ENCODE results near the gene STK35.
"Not testable (repeated sequence)": the region's sequence is repeated elsewhere in the genome, so short reads cannot be mapped to it uniquely, and the experiment has no call there.

STK35 gene

DNA sequence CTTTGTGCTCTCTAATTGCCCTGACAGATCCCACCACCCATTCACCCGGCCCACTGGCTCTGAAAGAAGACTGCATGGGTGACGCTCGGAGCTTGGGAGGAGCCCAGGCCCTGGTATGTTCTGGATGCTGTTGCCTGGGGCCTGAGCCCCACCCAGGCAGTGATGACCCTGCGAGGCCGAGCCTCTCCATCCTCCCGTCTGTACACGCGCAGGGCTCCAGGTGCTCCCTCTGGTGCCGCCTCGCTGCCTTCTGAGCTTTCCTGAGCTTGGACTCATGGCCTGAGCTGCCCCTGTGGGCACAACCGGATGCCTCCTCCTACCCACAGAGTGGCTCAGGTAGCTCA, 61.2 kb downstream of the STK35 start:
- no peak for DNase-seq (ENCODE audit: low read depth)

DNA sequence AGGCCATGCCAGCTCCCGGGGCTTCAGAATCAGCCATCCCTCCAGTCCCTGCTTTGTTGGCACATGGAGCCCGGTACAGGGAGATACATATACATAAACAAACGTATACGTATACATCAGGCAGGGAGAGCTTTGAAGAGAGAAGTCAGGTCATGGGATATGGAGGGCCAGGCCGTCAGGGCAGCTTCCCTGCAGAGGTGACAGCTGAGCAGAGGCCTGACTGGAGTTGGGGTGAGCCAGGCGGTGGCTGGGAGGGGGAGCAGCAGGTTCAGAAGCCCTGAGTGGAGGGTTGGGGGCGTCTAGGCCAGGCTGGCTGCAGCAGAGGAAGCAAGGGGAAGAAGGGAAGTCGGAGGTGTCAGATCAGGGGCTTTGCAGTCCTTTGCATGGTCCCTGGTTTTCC, 61.7 kb downstream of the STK35 start:
- DNase-seq (ENCODE audit: low read depth) = no peak

DNA sequence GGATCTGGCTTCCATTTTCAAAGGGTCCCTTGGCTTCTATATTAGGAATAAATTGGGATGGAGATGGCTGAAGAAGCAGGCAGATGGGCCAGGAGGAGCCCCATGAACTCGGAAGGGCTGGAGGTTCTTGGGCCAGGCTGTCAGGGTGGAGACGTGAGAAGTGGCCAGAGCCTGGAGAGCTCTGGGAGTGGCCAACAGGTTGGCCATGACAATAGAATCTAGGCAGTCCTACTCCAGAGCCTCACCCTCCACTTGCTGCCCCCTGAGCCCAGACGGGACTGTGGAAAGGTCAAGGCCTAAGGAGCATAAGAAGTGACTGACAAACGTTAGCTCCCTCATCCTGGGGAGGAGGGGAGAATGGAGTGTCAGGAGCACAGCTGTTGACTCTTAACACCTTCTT, 62.1 kb downstream of the STK35 start:
- DNase-seq (ENCODE audit: low read depth) = no peak

DNA sequence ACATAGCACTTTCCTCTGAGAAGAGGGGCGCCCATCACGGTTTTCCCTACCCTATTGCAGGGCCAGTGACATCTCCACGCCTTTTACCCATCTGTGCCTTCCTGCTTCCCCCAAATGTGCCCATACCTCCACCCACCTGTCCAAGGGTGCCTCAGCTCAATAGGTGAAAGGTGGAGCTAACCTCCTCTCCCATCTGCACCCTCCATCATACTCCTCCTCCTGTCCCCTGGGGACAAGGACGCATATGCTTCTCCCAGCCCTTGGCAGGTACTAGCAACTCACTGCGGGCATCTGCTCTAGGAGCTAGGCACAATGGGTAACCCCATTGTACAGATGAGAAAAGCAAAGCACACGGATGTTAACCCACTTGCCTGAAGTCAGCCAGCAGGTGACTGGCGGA, 62.8 kb downstream of the STK35 start:
- no peak for DNase-seq (ENCODE audit: low read depth)

DNA sequence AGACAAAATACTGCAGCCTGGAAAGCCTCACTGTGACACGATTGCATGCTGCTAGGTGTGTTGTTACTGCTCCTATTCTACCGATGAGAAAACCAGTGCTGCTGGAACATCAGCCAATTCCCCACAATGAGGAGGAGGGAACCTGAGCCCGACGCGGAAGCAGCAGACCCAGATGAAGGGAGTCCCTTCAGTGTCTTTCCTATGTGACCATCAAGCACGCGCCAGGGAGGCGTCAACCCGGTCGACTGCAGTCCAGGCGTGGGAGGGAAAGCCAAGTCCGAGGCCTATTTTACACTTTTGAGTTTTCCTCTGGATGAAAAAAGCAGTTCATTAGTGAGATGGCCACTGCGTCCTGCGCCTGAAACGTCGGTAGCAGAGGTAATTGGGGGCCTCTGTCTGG, 63.3 kb downstream of the STK35 start:
- DNase-seq (ENCODE audit: low read depth) = no peak

DNA sequence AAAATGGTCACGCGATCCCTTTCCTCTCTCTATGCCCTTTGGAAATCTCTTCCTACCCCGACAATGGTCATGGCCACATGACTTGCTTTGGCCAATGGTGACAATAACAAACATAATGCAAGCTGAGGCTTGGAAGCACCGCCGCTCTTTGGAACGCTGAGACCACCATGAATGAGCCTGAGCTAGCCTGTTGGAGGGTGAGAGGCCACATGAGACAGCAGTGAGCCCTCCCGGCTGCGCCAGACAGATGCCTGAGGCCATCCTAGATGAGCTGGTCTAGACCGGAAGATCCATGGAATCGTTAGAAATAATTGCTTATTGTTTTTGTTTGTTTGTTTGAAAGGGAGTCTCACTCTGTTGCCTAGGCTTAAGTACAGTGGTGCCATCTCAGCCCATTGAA, 64.2 kb downstream of the STK35 start:
- DNase-seq (ENCODE audit: low read depth) = no peak

DNA sequence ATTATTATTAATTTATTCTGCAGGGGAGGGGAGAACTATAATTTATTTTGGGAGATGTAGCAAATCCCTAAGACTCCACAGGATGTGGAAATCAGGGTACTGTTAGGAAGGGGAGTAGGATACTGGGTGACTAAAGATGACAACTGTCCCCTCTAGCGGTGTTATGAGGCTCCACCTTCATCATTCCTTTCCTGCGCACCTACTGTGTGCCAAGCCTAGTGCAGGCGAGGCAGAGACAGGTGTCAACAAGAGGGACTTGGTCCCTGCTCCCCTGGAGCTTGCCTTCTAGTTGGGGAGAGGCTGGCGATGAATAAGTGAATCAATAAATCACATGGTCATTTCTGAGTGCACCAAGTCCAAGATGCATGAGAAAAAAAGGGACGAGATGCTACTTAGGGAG, 65.5 kb downstream of the STK35 start:
- DNase-seq (ENCODE audit: low read depth) = no peak

DNA sequence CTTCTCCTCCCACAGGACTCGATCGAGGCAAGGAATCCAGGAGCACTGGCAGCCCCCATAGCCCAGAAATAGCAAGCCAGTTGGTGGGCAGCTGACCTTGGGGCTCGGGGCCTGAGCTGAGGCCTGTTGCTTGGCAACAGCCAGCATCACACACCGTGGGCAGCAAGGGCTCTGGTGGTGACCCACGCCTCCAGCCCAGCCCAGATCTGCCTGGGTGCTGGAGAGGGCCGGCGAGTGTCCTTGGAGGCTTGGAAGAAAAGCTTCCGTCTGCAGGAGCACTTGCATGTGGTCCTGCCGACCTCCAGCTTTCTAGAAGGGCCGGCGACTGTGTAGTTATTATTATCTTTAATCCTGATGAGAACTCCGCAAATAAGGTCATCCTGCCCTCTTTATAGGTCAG, 67.3 kb downstream of the STK35 start:
- no peak for DNase-seq (ENCODE audit: low read depth)

DNA sequence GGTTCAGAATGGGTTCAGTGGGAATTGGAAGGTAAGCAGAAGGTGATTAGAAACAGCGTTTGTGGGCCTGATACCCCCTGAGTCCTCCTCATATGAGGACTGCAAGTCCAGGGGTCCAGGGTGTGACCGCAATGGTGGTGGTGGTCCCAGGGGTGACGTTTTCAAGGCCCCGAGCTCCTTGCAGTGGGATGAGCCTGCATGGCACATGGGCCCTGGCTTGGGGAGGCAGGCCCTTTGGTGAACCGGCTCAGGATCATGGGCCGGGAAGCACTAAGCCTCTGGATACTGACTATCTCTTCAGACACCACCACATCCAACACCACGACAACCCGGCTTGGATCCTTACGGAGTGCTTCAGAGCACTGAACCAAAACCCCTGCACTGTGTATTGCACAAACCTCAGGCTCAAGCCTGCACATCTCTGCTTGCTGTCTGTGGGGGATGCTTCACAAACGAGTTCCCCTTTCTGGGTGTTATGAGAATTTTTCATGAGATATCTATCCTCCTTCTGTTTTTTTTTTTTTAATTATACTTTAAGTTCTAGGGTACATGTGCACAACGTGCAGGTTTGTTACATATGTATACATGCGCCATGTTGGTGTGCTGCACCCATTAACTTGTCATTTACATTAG, 67.9 kb downstream of the STK35 start:
- no peak for DNase-seq (ENCODE audit: low read depth)

DNA sequence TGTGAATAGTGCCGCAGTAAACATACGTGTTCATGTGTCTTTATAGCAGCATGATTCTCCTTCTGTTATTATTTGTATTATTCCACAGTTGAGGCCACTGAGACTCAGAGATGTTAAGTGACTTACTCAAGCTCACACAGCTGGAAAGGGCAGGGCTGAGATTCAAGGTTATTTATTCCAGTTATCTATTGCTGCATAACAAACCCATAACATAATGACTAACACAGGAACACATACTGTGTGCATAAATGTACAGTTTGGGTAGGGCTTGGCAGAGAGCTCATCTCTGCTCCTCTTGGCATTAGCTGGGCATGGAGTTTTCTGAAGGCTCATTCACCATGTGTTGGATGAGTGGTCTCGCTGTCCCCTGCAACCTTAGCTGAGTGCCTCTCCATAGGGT, 68.8 kb downstream of the STK35 start:
- no peak for DNase-seq (ENCODE audit: low read depth)

DNA sequence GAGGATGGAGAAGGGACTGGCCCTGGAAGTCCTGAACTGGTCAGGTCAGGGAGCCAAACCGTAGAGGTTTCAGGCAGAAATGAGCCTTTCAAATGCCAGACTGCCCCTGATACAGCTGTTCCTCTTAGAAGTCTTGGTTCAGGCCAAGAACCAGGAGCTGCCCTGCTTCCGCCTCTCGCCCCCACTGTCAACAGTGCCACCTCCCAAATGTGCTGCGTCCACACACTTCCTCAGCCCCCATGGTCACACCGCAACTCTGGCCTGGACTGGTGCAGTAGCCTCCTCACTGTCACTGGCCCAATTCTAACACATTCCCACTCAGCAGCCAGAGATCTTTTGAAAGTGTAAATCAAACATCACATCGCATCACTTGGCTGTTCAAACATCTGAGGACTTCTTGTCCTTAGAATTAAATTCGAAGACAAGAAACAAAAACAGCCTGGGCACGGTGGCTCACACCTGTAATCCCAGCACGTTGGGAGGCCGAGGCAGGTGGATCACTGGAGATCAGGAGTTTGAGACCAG, 69.7 kb downstream of the STK35 start:
- DNase-seq (ENCODE audit: low read depth) = no peak

DNA sequence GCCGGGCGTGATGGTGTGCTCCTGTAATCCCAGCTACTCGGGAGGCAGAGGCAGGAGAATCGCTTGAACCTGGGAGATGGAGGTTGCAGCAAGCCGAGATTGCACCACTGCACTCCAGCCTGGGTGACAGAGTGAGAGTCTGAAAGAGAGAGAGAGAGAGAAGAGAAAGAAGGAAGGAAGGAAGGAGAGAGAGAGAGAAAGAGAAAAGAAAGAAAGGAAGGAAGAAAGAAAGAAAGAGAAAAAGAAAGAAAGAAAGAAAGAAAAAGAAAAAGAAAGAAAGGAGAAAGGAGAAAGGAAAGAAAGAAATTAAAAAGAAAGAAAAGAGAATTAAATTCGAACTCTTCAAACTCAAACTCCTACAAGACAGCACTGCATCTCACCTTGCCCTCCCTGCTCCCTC, 70.2 kb downstream of the STK35 start:
- DNase-seq (ENCODE audit: low read depth) = not testable (repeated sequence)

DNA sequence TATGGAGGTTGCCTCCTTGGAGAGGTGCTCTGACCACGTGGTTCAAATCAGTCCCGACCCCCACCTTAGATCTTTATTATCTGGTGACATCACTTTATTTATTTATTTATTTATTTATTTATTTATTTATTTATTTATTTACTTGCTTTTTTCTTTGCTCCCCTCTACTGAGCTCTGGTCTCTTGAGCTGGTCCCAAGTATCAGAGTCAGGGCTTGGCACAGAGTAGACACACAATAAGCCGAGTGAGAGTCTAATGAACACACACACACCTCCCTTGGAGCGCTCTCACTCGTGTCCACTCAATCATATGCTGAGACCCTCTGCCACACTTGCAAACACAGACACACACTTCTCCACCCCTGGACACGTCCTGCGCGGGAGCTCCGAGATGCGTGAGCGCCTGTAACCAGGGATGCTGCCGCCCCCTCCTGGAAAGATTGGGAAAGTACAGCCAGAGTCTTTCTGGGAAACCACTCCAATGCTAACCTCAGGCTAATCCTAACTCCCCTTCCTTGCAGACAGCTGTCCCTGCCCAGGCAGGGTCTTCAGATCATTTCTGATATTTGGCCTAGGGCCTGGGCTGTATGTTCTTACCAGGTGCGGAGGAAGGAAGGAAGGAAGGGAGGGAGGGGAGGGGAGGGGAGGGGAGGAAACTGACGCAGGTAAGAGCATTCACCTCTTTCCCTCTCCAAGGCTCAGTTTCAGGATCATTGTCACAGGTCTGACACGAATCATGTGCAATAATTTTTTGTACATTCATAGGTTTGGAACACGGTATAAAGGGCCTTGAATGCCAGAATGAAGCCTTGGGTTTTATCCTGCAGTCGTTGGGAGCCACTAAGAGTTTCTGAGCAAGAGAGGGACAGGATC, 70.9 kb downstream of the STK35 start:
- DNase-seq (ENCODE audit: low read depth) = peak; percentile 38

DNA sequence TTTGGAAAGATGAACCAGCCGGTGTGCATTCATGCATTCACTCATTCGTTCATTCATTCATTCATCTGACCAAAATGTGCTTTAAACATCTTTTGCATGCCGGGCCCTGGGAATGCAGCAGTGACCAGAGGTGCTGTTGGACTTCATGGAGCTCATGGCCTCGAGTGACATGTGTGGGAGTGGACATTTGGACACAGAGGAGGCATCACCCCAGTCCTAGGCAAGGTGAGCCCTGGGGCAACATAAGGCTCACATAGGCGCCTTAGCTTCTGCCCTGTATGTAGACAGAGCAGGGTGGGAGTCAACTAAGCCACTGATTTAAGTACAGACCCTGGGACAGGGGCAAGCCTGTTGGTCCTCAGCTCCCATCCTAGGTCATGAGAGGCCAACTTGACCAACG, 71.6 kb downstream of the STK35 start:
- DNase-seq (ENCODE audit: low read depth) = no peak

DNA sequence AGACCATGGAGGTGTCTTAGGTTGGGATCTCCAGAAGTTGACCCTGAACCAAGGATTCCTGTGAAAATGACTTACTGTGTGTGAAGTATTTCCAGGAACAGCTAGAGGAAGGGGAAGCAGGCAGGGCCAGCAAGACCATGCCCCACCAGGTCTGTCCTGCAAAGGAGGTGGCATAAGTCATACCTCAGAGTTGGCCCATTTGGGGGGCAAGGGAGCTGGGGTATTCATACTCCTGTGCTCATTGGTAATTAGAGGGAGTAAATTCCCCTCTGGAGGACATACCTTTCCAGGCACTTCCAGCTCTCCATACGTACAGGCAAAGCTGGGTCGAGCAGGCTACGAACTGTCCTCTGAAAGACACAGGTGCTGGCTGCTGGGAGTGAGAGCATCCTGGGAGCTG, 72.4 kb downstream of the STK35 start:
- no peak for DNase-seq (ENCODE audit: low read depth)

DNA sequence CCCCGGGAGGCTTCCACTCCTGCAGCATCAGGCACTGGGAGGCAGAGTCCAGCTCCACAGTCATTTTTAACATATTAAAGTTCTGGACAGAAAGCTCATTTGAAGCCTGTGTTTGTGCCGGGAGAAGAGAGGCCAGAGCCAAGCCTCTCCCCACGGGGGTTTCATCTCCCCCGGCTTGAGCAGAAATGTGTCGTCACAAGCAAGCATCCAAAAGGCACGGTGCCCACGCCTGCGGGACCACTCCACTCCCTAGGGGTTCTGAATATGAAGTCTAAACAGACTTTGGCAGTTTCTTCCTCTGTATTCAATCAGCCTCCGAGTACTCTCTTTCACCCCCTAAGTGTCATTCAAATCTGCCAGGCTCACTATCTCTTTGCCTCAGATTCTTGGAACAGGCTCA, 75.3 kb downstream of the STK35 start:
- no peak for DNase-seq (ENCODE audit: low read depth)

DNA sequence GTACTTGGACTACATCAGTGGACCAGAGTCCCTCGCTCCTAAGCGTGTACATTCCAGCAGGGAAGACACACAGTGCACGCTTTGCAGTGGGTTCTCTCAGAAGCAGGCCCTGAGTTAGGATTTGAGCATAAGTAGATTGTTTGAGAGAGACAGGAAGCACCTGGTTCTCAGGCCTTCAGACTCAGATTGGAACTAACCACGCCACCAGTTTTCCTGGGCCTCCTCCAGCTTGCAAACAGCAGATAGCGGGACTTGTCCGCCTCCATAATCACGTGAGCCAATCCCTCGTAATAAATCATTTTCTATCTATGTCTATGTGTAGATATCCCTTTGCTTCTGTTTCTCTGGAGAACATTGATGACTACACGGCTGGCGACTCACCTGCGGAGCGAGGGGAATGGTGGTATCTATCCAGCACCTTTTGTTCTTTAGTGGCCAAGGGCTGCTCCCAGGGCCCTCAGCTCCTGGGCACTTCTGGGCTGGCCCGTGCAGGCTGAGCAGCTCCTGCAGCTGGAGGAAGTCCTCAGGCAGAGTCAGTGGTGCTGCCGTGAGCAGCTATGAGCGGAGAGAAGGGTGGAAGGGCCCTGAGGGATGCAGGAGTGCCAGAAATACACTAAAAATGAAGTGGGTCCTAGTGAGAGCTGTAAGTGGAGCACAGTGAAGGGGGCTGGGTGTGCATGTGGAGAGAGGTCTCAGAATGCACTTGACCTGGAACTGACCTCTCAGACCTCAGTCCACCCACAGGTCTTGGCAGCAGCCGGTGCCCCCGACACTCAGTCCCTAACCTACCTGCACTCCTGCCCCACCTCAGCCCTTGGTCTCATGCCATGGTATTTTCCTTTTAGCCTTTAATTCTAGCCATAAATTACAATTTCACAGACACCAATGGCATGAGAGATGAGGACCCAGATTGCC, 76.9 kb downstream of the STK35 start:
- no peak for DNase-seq (ENCODE audit: low read depth)

DNA sequence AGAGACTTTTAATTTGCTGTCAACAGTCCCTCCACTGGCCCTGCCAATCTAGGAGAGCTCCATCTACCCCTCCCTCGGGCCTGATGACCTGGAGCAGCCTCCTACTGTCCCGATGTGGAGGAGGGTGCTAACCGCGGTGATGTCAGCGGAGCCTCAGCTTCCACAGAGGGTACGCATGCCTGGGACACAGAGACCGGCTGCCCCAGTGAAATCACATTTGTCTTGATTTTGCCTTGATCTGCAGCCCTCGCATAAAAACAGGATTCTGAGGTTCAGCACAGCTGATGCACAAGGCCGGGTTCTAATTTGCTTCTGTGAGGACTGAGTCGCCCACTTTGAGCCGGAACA, 77.6 kb downstream of the STK35 start:
- DNase-seq (ENCODE audit: low read depth) = no peak

DNA sequence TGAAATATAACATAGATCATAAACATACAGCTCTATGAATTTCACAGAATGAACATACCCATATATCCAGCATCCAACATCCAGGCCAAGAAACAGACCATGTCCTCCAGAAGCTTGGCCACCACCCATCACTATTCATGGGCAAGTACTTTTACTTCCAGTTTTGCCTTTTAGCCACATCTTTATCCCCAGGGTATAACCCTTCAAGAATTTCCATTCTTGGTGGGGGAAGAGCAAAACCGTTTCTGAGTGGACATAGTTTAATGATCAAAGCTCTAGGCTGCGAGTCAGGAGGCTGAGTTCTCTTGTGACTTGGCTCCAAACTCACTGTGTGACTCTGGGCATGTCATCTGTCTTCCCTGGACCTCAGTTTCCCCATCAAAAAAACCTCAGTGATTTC, 78.3 kb downstream of the STK35 start:
- no peak for DNase-seq (ENCODE audit: low read depth)

DNA sequence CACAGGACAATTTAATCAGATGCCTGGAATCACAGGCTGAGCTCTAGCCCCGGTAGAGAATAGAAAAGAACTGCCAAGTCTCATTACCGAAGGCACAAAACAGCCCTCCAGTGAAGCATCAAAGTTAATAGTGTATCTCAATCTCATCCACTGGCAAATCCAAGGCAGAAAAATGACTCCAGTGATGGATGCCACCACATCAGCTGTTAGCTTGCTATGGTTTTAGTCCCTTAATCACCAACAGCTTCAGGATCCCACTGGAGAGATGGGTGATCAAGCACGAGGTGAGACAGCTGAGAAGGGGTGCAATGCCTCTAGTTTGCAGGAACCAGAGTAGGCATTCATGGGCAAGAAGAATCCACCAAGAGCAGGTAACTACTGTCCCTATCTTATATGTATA, 81.8 kb downstream of the STK35 start:
- DNase-seq (ENCODE audit: low read depth) = no peak

DNA sequence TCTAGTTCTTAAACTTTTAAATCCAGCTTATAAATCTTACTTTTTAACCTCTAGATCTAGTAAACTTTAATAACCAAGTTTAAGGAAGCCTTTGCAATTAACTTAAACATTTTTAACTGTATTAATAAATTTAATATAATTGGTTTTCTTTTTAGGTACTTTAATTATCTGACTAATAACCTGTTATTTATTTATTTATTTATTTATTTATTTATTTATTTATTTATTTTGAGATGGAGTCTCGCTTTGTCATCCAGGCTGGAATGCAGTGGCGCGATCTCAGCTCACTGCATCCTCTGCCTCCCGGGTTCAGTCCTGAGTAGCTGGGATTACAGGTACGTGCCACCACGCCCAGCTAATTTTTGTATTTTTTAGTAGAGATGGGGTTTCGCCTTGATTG, 83.3 kb downstream of the STK35 start:
- not testable (repeated sequence) for DNase-seq (ENCODE audit: low read depth)

DNA sequence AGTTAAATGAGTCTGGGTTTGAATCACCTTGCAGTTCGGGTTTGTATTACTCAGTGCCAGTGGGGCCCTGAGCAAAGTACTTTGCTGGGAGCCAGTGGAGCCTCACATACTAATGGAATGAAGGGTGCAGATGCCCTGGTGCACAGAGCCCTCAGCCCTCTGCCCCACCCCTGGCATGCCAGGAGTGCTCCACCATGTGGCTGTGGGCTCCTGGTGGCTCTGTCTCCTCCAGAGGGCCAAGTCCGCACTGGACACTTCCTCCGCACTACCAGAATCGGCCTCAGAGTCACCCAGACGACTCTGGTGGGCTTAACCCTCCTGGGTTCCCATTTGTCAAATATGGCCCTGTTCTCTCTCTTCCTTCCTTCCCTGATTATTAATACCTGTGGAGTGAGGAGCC, 94.0 kb downstream of the STK35 start:
- DNase-seq (ENCODE audit: low read depth) = no peak

DNA sequence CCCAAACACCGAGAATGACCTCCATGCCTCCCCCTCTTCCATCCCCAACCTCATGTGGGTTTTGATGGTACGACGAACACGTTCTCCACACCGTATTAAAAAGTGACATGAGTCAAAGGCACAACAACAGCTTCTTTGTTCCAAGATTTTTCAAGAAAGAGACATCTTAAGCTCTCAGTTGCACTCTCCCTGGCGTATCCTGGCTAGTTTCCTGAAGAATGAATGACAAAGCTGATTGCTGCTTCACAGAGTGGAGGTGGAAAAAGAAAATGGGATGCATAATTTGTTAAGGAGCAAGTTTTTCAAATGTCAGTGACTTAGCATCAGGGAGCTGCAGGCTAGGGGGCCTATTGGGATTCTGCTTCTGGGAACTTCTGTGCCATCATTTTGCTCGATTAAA, 95.5 kb downstream of the STK35 start:
- no peak for DNase-seq (ENCODE audit: low read depth)

Data from stimulated activated CD8-positive, alpha-beta memory T cell treated with anti-CD3 and anti-CD28 coated beads, Interleukin-15, amount 100 ng/mL, for 1 hour (primary cell).